NCI-H524 treated with DMSO at 0.1 percent for 48 hours (cell line): ENCODE data around the gene KATNIP.
"Not testable (repeated sequence)": the region's sequence is repeated elsewhere in the genome, so short reads cannot be mapped to it uniquely, and the experiment has no call there.

Experiments
- DNase-seq: peaks from one replicate; lab custom pipeline; 2025; lab: John Stamatoyannopoulos, UW

The KATNIP gene

GRCh38 chr16:27538528-27538927 is 11.4 kb upstream of the KATNIP start:
- DNase-seq = no peak

DNA sequence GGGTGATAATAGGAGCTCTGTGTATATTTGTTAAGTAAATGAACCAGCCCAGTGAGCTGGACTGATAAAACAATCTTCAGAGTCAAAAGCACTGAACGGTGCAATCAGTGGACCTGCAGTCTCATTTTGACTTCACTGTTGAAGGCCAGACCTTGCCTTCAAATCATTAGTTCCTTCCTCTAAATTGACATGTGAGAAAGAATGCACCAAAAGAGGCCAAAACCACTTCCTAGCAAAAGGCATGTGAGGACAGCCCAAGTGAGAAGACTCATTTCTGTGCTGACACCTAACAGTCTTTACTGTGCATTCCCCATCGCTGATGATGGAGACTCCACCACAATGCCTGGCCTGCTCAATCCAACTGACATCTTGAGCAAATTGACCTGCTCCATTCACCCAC is 10.8 kb upstream of the KATNIP start:
- DNase-seq = no peak

- no peak for DNase-seq
These were observed 10.3 kb upstream of the KATNIP start for GRCh38 chr16:27539636-27540035.

DNA sequence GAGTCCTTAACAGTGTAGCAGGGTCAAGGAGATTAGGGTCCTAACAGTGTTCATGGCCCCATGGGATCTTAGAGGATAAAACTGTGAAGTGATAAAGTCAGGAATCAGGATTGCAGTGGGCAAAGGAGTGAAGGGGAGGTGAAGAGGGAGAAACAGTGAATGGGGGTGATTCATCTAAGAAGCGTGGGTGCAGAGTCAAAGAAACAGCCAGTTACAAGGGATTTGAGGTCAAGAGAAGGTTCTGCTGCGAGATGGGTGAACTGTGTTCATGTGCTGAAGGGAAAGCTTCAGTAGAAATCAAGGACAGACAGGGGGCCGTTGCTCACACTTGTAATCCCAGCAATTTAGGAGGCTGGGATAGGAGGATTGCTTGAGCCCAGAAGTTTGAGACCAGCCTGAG is 6.1 kb upstream of the KATNIP start:
- no peak for DNase-seq

DNA sequence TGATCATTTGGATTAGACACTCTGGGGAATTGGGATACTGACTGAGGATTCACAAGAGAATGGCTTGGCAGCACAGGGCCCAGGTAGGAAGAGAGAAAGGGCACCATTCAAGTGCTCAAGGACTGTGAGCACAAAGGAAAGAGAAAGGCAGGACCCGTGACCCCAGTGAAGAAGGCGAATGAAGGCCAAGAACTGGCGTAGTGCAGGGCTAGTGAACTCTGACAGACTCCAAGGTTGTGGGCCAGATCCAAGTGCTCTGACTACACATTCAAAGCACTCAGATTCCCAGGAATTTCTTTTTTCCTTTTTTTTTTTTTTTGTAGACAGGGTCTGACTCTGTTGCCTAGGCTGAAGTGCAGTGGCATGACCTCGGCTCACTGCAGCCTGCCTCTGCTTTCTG is 5.3 kb upstream of the KATNIP start:
- no peak for DNase-seq

- DNase-seq = peak; percentile 76
These were observed 2.8 kb upstream of the KATNIP start for GRCh38 chr16:27547134-27547533.

GRCh38 chr16:27547851-27548250 is 2.1 kb upstream of the KATNIP start:
- no peak for DNase-seq

DNA sequence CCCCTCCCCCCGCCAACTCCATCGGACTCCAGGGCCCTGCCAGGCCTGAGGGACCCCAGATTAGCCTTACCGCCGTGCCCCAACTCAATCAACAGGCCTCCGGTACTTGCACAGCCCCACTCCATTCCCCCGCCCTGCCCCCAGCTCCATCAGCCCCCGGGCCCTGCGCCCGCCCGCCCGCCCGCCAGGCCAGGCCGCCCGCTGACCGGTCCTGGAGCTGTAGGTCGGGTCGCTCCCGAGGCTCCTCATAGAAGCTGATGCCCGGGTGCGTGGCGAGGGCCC is 539 bp upstream of the KATNIP start:
- DNase-seq = no peak

DNA sequence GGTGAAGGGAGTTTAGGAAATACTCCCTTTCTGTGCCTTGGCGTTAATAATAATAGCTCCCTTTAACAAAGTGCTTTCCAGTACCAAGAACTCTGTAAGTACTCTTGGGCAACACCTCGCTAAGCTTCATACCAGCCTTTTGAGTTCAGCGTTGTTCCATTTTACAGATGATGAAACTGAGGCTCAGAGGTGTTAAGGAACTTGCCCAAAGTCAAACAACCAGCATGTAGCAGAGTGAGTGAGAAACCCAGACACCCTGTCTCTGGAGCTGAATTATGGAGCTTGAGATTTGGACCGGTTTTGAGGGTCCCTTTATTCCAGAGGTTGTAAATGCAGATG is 607 bp downstream of the KATNIP start:
- DNase-seq = no peak

DNA sequence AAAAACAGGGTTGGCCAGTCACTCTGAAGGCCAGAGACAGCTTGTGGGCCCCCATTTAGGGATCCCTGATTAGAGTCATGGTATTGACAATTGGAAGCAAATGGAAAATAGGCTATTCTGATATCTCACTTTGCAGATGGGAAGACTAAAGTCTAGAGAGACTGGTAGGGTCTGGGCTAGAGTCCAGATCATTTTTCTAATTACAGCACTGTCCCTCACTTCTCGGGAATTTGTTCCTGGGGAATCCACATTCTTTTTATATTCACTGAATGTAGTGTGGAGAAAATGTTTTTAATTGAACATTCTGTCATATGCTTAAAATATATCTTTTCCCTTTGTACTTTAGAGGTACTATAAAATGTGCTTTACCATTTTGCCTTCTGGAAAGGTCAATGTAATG is 1.1 kb downstream of the KATNIP start:
- no peak for DNase-seq

DNA sequence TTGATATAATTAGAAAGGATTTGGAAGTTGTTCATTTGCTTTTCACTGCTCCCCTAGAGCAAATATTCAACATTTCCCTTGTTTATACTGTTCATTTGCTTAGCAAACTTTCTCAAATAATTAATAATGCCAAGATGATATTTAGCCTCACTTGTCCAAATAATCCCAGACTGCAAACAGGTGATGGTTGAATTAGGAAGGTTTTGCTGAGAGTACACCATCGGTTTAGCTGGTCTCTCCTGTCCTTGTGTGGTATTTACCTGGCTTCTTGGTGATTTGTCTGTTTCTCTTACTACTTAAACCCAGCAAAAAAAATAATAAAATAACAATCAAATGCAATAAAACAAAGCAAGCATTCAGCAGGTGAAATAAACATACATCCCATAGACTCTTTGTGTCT is 6.5 kb downstream of the KATNIP start:
- no peak for DNase-seq

GRCh38 chr16:27558434-27558833 is 8.5 kb downstream of the KATNIP start:
- no peak for DNase-seq

DNA sequence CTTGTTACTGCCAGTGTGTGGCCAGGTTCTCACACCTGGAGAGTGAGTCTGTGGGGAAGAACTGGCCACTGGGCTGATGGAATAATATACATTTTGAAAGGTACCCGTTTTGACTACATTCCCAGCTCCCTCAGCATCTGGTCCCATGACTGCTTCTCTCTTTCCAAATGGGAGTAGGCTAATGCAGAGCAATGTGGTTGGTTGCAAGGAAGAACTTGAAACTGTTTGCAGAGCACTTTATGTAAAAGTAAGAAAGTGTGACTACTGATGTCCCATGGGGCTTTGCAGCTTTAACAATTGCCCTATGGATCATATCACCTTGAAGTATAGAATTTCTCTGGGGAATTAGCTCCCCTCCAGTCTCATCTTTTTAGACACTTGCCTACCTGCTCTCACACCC is 9.0 kb downstream of the KATNIP start:
- DNase-seq = no peak

- no peak for DNase-seq
These were observed 11.3 kb downstream of the KATNIP start for GRCh38 chr16:27561216-27561615.

DNA sequence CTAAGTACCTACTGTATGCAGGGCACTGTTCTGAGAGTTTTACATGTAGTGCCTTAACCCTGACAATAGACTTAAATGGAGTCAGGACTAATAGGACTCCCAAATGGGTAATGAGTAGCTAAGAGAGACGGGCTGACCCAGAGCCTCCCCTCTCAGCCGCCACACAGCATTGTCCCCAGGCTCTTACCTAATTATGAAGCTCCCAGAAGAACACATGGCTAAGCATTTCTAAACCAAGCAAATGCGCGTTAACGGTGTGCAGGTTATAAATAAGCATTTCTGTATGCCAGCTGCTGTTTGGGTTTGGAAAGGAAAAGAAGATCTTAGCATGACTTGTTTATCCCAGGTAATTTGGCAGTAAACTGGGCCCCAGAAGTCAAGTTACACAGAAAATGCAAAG is 14.3 kb downstream of the KATNIP start:
- no peak for DNase-seq

DNA sequence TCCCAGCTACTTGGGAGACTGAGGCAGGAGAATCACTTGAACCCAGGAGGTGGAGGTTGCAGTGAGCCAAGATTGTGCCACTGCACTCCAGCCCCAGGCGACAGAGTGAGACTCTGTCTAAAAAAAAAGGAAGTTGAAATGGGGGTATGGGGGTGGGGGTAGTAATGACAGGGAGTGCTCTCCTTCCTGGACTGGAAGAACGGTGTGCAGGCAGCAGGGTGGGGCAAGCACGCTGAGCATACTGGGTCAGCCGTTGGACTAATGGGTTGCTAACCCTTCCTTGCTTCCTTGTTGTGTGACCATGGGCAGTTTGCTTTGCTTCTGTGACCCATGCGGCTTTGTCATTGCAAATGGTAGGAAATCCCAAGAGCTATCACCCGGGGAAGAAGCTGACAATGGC is 16.5 kb downstream of the KATNIP start:
- no peak for DNase-seq

DNA sequence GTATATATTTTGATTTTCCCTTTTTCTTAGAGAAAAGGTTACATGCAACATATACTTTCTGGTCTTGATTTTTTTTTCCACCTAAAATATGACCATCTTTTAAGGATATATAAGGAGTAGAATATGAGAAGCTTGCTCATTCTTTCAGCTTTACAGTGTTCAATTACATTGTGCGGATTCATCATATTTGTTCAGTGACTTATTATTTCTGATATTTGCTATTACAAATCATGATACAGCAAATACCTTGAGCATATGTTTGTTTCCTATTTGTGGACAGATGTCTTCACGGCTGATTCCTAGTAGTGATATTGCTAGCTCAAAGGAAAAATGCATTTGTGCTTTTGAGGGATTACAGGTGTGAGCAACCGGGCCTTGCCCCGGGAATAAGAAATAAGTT is 18.1 kb downstream of the KATNIP start:
- no peak for DNase-seq

GRCh38 chr16:27570986-27571385 is 21.0 kb downstream of the KATNIP start:
- not testable (repeated sequence) for DNase-seq

GRCh38 chr16:27571433-27572326 is 21.7 kb downstream of the KATNIP start:
- DNase-seq = no peak

DNA sequence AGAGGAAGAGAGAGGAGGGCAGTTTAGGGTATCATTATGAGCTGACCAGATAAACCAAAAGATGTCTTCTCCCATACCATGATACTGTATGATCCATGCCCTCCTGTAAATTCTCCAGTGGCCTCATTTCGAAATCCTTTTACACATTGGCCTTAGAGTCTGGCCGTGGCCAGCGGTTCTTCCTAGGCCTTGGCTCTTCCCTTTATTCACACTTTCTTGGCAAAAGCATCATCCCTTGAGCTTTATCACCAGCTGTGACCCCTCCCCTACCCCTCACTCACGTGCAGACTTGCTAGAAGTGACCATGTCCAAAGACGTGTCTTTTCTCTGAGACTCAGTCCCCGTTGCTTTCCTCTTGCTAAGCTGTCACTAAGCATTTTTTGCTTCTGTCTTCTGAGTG is 22.8 kb downstream of the KATNIP start:
- no peak for DNase-seq

GRCh38 chr16:27576729-27577128 is 26.8 kb downstream of the KATNIP start:
- DNase-seq = no peak

DNA sequence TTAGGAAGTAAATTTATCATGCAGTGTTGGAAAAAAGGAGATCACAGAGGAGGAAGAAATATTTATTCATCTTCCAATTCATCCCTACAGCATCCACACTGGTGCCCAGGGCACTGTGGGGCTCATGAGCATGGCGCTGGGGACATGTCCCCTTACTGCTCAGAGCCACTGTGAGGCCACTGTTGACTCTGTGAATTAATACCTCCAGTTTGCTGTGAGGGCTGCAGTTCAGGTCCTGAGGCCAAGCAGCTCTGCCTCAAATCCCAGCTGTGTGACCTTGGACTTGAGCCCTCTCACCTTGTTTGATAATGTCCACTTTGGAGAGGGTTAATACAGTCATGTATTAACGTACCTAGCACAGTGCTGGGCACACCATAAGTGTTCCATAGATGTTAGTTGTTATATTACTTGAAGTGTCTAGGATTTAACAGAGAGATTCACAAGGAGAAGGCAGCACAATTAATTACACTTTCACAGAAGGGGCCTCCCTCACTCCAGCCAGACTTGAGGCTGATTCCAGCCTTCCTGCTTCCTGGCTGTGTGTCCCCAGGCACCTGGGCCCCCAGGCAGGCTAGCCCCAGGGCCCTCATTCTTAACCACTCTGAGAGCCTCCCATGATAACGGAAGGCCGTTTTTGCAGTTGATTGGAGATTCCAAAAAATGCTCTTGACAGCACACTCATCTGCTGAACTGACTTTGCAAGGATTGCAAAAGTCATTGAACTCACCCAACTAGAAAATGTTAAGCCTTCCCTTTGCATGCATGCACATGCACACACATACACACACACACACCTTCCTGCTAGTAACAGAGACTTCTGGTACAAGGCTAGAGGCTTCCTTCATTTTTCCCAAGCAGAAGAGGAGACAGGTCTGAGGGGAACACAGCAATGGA is 29.4 kb downstream of the KATNIP start:
- no peak for DNase-seq

DNA sequence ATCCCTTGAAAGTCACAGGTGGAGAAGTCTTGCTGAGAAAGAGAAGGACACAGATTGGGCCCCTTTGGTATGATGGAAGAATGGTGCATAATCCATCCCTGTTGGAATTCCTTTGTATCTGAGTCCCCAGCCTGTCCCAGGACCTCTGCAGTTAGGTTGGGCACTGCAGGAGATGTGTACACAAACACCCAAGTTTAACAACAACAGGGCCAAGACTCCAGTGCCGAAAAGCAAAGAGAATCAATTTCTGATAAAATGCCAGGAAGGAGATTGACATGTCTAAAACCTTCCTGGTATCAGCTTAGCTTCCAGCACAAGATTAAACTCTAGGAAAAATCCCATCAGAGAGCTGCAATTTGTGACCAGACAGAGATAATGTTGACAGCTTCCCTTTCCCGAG is 32.9 kb downstream of the KATNIP start:
- no peak for DNase-seq

- DNase-seq = no peak
These were observed 33.7 kb downstream of the KATNIP start for GRCh38 chr16:27583634-27584033.
